H1 (cell line): ENCODE results near the gene FEM1C. TPM values are rescaled to one million over a fixed set of nuclear protein-coding genes. Genes with fewer than 3 reads are reported as not detected.
A peak's percentile ranks its signal among the peaks of the same experiment; 100 is the strongest.

Source experiments
- CTCF ChIA-PET: fragments of 300-600 bp; sonication (Branson Sonifier 250); formaldehyde crosslinking; loops from one replicate; lab custom pipeline; 2021; ENCODE audit not compliant: partially characterized antibody; lab: Charles Lee
- POLR2A ChIA-PET: fragments of 300-600 bp; sonication (Branson Sonifier 250); formaldehyde crosslinking; loops from one replicate; lab custom pipeline; 2021; ENCODE audit warnings: inconsistent platforms; ENCODE audit not compliant: partially characterized antibody; lab: Charles Lee
- DNase-seq, 2 experiments: peaks; one replicate each; pipeline versions ENCODE4 v3.0.0 to v3.0.0-alpha.2; 2010 to 2022; ENCODE audit warnings: low spot score in 2 of 2, low read depth in 1 of 2, mixed read lengths in 1 of 2
- FAIRE-seq: peaks from 2 replicates; lab custom pipeline; 2011; peaks lifted over from hg19 to GRCh38; lab: Jason Lieb, UNC
- H2AFZ ChIP-seq: 2 replicates; pipeline ENCODE4 v1.8.1; 2012; ENCODE audit warnings: low read length, inconsistent platforms
- H2AK5ac ChIP-seq: 2 replicates; pipeline ENCODE4 v1.6.1; 2013; ENCODE audit warnings: low read depth, low read length
- H2BK120ac ChIP-seq: replicated peaks from 2 replicates; pipeline ENCODE3; 2013; ENCODE audit warnings: low read depth, low read length, inconsistent platforms
- H2BK12ac ChIP-seq: 2 replicates; pipeline ENCODE4 v1.6.1; 2013; ENCODE audit warnings: low read depth, low read length
- H2BK15ac ChIP-seq: 2 replicates; pipeline ENCODE4 v1.6.1; 2013; ENCODE audit warnings: low read length
- H2BK20ac ChIP-seq: 2 replicates; pipeline ENCODE4 v1.6.1; 2013; ENCODE audit warnings: low read length
- H2BK5ac ChIP-seq: 2 replicates; pipeline ENCODE4 v1.6.1; 2013; ENCODE audit warnings: low read depth, low read length
- H3K14ac ChIP-seq: 2 replicates; pipeline ENCODE4 v1.6.1; 2013; ENCODE audit warnings: inconsistent platforms; ENCODE audit not compliant: insufficient read length
- H3K18ac ChIP-seq: 2 replicates; pipeline ENCODE4 v1.6.1; 2013; ENCODE audit warnings: low read length; ENCODE audit errors: extremely low read depth
- H3K23ac ChIP-seq: 2 replicates; pipeline ENCODE4 v1.6.1; 2013; ENCODE audit warnings: inconsistent platforms; ENCODE audit not compliant: insufficient read length
- H3K23me2 ChIP-seq: 2 replicates; pipeline ENCODE4 v1.6.1; 2013; ENCODE audit warnings: low read depth, low read length
- H3K27ac ChIP-seq: 2 replicates; pipeline ENCODE4 v1.6.1; 2011; ENCODE audit warnings: low read depth, low read length, inconsistent platforms
- H3K27me3 ChIP-seq, 4 experiments: replicated peaks in 1 of 4; 1 replicate in 1 of 4; 2 replicates in 3 of 4; pipeline versions ENCODE4 v1.6.1 to v1.8.1; 2011 to 2013; ENCODE audit warnings: low read length in 3 of 4, mild to moderate bottlenecking in 3 of 4, inconsistent platforms in 2 of 4, mixed read lengths in 2 of 4, moderate library complexity in 1 of 4; ENCODE audit not compliant: control insufficient read depth in 3 of 4, insufficient read depth in 3 of 4; ENCODE audit errors: extremely low read depth in 1 of 4
- H3K36me3 ChIP-seq, 4 experiments: 2 replicates each; pipeline versions ENCODE4 v1.6.1 to v1.8.1; 2011 to 2013; ENCODE audit warnings: mild to moderate bottlenecking in 4 of 4, low read length in 3 of 4, moderate library complexity in 2 of 4, control low read depth in 1 of 4, inconsistent platforms in 1 of 4; ENCODE audit not compliant: insufficient read depth in 4 of 4, control insufficient read depth in 2 of 4
- H3K4ac ChIP-seq: replicated peaks from 2 replicates; pipeline ENCODE3; 2013; ENCODE audit warnings: low read length, low read depth, mixed read lengths, inconsistent platforms; ENCODE audit not compliant: insufficient read length
- H3K4me1 ChIP-seq, 4 experiments: replicated peaks in 1 of 4; 1 replicate in 1 of 4; 2 replicates in 3 of 4; pipeline versions ENCODE4 v1.6.1 to v1.8.1; 2011 to 2013; ENCODE audit warnings: low read length in 3 of 4, inconsistent platforms in 2 of 4, mixed read lengths in 1 of 4; ENCODE audit not compliant: insufficient read depth in 4 of 4, control insufficient read depth in 3 of 4
- H3K4me2 ChIP-seq, 2 experiments: 2 replicates each; pipeline versions ENCODE4 v1.6.1 to v1.8.1; 2011 to 2013; ENCODE audit warnings: low read depth in 2 of 2, low read length in 2 of 2, control low read depth in 1 of 2, inconsistent platforms in 1 of 2, mild to moderate bottlenecking in 1 of 2; ENCODE audit not compliant: insufficient read depth in 1 of 2
- H3K4me3 ChIP-seq, 4 experiments: fragments of 200-600, 300-600 bp in 1 of 4; sonication (generic), shearing (Covaris generic), sonication (Bioruptor Twin) in 1 of 4; 2 replicates each; pipeline versions ENCODE4 v1.5.1 to v1.8.1; 2011 to 2016; ENCODE audit warnings: low read length in 4 of 4, low read depth in 3 of 4, control low read depth in 2 of 4, inconsistent platforms in 2 of 4, mild to moderate bottlenecking in 2 of 4, mixed read lengths in 1 of 4, moderate library complexity in 1 of 4; ENCODE audit not compliant: insufficient read depth in 2 of 4; ENCODE audit errors: extremely low read depth in 1 of 4
- H3K56ac ChIP-seq: replicated peaks from 2 replicates; pipeline ENCODE3; 2013; ENCODE audit warnings: low read depth, mild to moderate bottlenecking, mixed read lengths, low read length, inconsistent platforms; ENCODE audit not compliant: insufficient read length
- H3K79me1 ChIP-seq: 2 replicates; pipeline ENCODE4 v1.6.1; 2013; ENCODE audit warnings: low read depth, low read length, control low read depth
- H3K79me2 ChIP-seq, 2 experiments: 2 replicates each; pipeline versions ENCODE4 v1.6.1 to v1.8.1; 2012 to 2013; ENCODE audit warnings: low read length in 2 of 2, mild to moderate bottlenecking in 2 of 2, inconsistent platforms in 1 of 2; ENCODE audit not compliant: insufficient read depth in 2 of 2, control insufficient read depth in 1 of 2
- H3K9ac ChIP-seq, 4 experiments: replicated peaks in 1 of 4; 1 replicate in 1 of 4; 2 replicates in 3 of 4; pipeline versions ENCODE4 v1.6.1 to v1.8.1; 2011 to 2013; ENCODE audit warnings: low read depth in 3 of 4, low read length in 3 of 4, control low read depth in 2 of 4, mild to moderate bottlenecking in 2 of 4, moderate library complexity in 2 of 4, inconsistent platforms in 1 of 4; ENCODE audit errors: extremely low read depth in 1 of 4
- H3K9me3 ChIP-seq, 2 experiments: 2 replicates each; pipeline versions ENCODE4 v1.6.1 to v1.8.1; 2012 to 2013; ENCODE audit warnings: mild to moderate bottlenecking in 2 of 2, moderate library complexity in 2 of 2, control low read depth in 1 of 2, inconsistent platforms in 1 of 2, low read depth in 1 of 2, low read length in 1 of 2, mixed read lengths in 1 of 2; ENCODE audit not compliant: insufficient read depth in 2 of 2
- H4K20me1 ChIP-seq, 2 experiments: replicated peaks in 1 of 2; 2 replicates each; pipeline versions ENCODE3 to v1.8.1; 2011 to 2013; ENCODE audit warnings: inconsistent platforms in 2 of 2, low read length in 2 of 2, mild to moderate bottlenecking in 1 of 2; ENCODE audit not compliant: insufficient read depth in 2 of 2, control insufficient read depth in 1 of 2
- H4K5ac ChIP-seq: 2 replicates; pipeline ENCODE4 v1.6.1; 2013; ENCODE audit warnings: low read length, low read depth, mixed read lengths, inconsistent platforms; ENCODE audit not compliant: insufficient read length
- H4K8ac ChIP-seq: 2 replicates; pipeline ENCODE4 v1.8.0; 2013; ENCODE audit warnings: mild to moderate bottlenecking, moderate library complexity, low read length, inconsistent platforms; ENCODE audit not compliant: insufficient read depth; ENCODE audit errors: extremely low read depth
- H4K91ac ChIP-seq: replicated peaks from 2 replicates; pipeline ENCODE3; 2013; ENCODE audit warnings: low read length, mixed read lengths, inconsistent platforms; ENCODE audit not compliant: insufficient read length
- CEBPB ChIP-seq: IDR thresholded peaks from 2 replicates; pipeline ENCODE4 v1.6.1; 2012; ENCODE audit warnings: low read depth, low read length
- EGR1 ChIP-seq: IDR thresholded peaks from 2 replicates; pipeline ENCODE4 v1.6.1; 2011; ENCODE audit warnings: low read depth, low read length, borderline replicate concordance
- FOSL1 ChIP-seq: IDR thresholded peaks from 2 replicates; pipeline ENCODE4 v1.6.1; 2011; ENCODE audit warnings: mild to moderate bottlenecking, low read depth, low read length, moderate library complexity; ENCODE audit not compliant: insufficient read depth
- MAFK ChIP-seq: IDR thresholded peaks from 2 replicates; pipeline ENCODE4 v1.6.1; 2012; ENCODE audit warnings: low read depth, mild to moderate bottlenecking, improper control_type of control experiment, low read length
- NANOG ChIP-seq: IDR thresholded peaks from 2 replicates; pipeline ENCODE4 v1.6.1; 2011; ENCODE audit warnings: low read length, low read depth, mild to moderate bottlenecking, inconsistent platforms; ENCODE audit not compliant: insufficient read depth, poor library complexity, severe bottlenecking
- NRF1 ChIP-seq: IDR thresholded peaks from 2 replicates; pipeline ENCODE4 v1.6.1; 2011; ENCODE audit warnings: mild to moderate bottlenecking, low read depth, low read length, improper control_type of control experiment
- POLR2A ChIP-seq, 2 experiments: IDR thresholded peaks; 1 replicate in 1 of 2; 2 replicates in 1 of 2; pipeline ENCODE4 v1.6.1; 2011; ENCODE audit warnings: low read depth in 2 of 2, low read length in 2 of 2, mild to moderate bottlenecking in 2 of 2; ENCODE audit errors: control extremely low read depth in 1 of 2
- RFX5 ChIP-seq: IDR thresholded peaks from 2 replicates; pipeline ENCODE4 v1.6.1; 2011; ENCODE audit warnings: low read depth, low read length, improper control_type of control experiment, borderline replicate concordance
- RNF2 ChIP-seq: fragments of 200-900, 300-1000 bp; sonication (generic); IDR thresholded peaks from 2 replicates; pipeline ENCODE4 v1.7.1; 2016; ENCODE audit warnings: borderline replicate concordance, low read depth, mild to moderate bottlenecking, antibody characterized with exemption, low read length; ENCODE audit not compliant: poor library complexity, severe bottlenecking; ENCODE audit errors: missing control alignments
- SRF ChIP-seq: IDR thresholded peaks from 2 replicates; pipeline ENCODE4 v1.6.1; 2011; ENCODE audit warnings: mild to moderate bottlenecking, low read depth, low read length, moderate library complexity
- SUZ12 ChIP-seq: fragments of 200-600 bp; sonication (generic); IDR thresholded peaks from 2 replicates; pipeline ENCODE4 v1.6.1; 2012; ENCODE audit warnings: mild to moderate bottlenecking, inconsistent platforms, low read length, moderate library complexity, mixed read lengths
- whole genome bisulfite sequencing, 2 experiments: shearing (Covaris generic) in 1 of 2; methylation state at CpG; one replicate each; pipeline versions ENCODE4 v1.1.6 to v1.1.7; 2013 to 2015; ENCODE audit warnings: low lambda C conversion rate in 2 of 2, mixed read lengths in 2 of 2, inconsistent platforms in 1 of 2, low coverage in 1 of 2, missing lambda C conversion rate in 1 of 2; ENCODE audit not compliant: insufficient replicate concordance in 2 of 2, insufficient coverage in 1 of 2, insufficient read length in 1 of 2; ENCODE audit errors: extremely low coverage in 1 of 2, missing lambda C conversion rate in 1 of 2; 5-methylcytosine and 5-hydroxymethylcytosine counted together
- polyA plus RNA-seq, 7 experiments: library from polyadenylated mRNA; depleted of rRNA in 3 of 7; stranded (reverse) in 5 of 7; unstranded in 2 of 7; fragments of >200 nt in 5 of 7; fragments of 200-250 nt in 2 of 7; gene quantifications; 1 replicate in 5 of 7; 2 replicates in 1 of 7; 4 replicates in 1 of 7; pipeline versions ENCODE4 v1.2.1 to v1.2.3, GENCODE V29; 2011 to 2013; ENCODE audit warnings: missing spikeins in 2 of 7, mixed read lengths in 2 of 7
- total RNA-seq: library from RNA; stranded (reverse); fragmentation: NEBNext Ultra II Directional; extraction: Animal tissue kit (Norgen Biotek cat#: 25700); gene quantifications from 2 replicates; pipeline ENCODE4 v1.2.1, GENCODE V29; 2021

The FEM1C gene
- total and polyA plus RNA-seq, 2 of the 8 experiments (the other 6 are each of a cell fraction or from before 2014, with no cell fraction given), result 4.4 to 17.7 TPM

DNA sequence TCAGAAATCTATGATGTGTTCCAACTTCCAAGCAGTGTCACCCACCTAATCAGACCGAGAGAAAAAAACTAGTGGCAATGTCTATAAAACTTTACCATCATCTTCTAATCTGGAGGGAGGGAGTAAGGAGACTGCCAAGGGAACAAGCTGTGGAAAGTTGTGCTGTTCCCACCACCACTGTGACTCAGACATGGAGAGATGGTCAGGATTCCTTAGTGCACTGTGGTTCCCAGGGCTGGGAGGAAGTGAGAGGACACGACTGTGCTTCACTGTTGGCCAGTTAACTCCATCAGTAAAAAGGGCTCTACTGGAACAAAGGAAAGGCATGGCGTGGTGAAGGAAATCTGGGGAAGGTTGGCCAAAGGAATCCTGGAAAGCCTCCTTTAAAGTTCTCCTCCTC, 38.9 kb upstream of the FEM1C start:
- H3K56ac ChIP-seq, result no peak overlapping the region
- no peak overlapping the region for H3K4ac ChIP-seq
- H3K36me3 ChIP-seq, result no peaks in the 10 kb centered on the region
- no peak for FAIRE-seq
- no peaks in the 10 kb centered on the region for H3K79me2 ChIP-seq
- no peaks in the 10 kb centered on the region; a peak in 1 of 7 replicates for H3K4me1 ChIP-seq
- no peaks in the 10 kb centered on the region for H3K23me2 ChIP-seq
- H2BK5ac ChIP-seq, result no peak overlapping the region
- no peaks in the 10 kb centered on the region for H3K27me3 ChIP-seq
- H3K9ac ChIP-seq, result no peak overlapping the region
- H2BK15ac ChIP-seq, result no peak overlapping the region
- no peaks in the 10 kb centered on the region for H3K79me1 ChIP-seq
- no peak overlapping the region for H4K8ac ChIP-seq
- no peak overlapping the region for H2BK120ac ChIP-seq
- WGBS, 2 experiments, result 80% methylated on average over 3 of the region's 3 CpGs; no CpG with 5 or more reads in 1 of the 2 experiments
- TF ChIP-seq SRF, result no peak
- TF ChIP-seq CEBPB, result no peak
- no peak for TF ChIP-seq POLR2A (IDR thresholded peaks at IDR 0.05; ENCODE audit: control extremely low read depth in 1 of 2, low read depth in 2 of 2, low read length in 2 of 2)
- no peak for TF ChIP-seq MAFK
- no peak for TF ChIP-seq NRF1
- TF ChIP-seq FOSL1, result no peak
- TF ChIP-seq EGR1, result no peak
- no peak for TF ChIP-seq RNF2
- no peak for TF ChIP-seq SUZ12
- no peak for TF ChIP-seq NANOG
- TF ChIP-seq RFX5, result no peak
- TF ChIP-seq, all 59 proteins: peak for 0
- Histone ChIP-seq H4K20me1 (no peaks in the 10 kb centered on the region), H3K4me3 (no peak overlapping the region), H2BK20ac (no peak overlapping the region), H2AK5ac (0 out of 2 replicates have a peak overlapping the region, but pooled peaks have one; percentile 3), H4K91ac (no peak overlapping the region), H3K14ac (no peak overlapping the region), H3K18ac (no peak overlapping the region), H3K4me2 (no peak overlapping the region), H4K5ac (no peak overlapping the region), H2AFZ (0 out of 2 replicates have a peak overlapping the region, but pooled peaks have one; percentile 3), H3K27ac (no peak overlapping the region), H3K23ac (no peak overlapping the region), H3K9me3 (no peaks in the 10 kb centered on the region), H2BK12ac (no peak overlapping the region)
- DNase-seq, result no peak
- ChIA-PET POLR2A (no interaction called here), CTCF (interaction anchor here (0.6 to 1.6 kb wide), 5 partner anchors 8 to 274 kb away, joined by 3 to 7 read pairs (median 4); no protein-coding TSS in a partner anchor)
